ENCODE data around the gene IFT57. TPM values are rescaled to one million over a fixed set of nuclear protein-coding genes. Genes with fewer than 3 reads are reported as not detected.
A peak's percentile ranks its signal among the peaks of the same experiment; 100 is the strongest.

IFT57 gene
- total and polyA plus RNA-seq, 9 of the 15 experiments (the other 6 are each of a cell fraction or from before 2014, with no cell fraction given) = 1.5 to 20.1 (median 9.9) TPM

GRCh38 chr3:108221911-108222852 is at the start of gene IFT57 (continued):
- TF ChIP-seq GTF3C2 (IDR thresholded peaks at IDR 0.05; ENCODE audit: borderline replicate concordance, extremely low read depth, insufficient read length) (no peak), RBM34 (IDR thresholded peaks at IDR 0.05; ENCODE audit: borderline replicate concordance, insufficient read depth, low read length) (no peak), RBBP5 (IDR thresholded peaks at IDR 0.05; ENCODE audit: borderline replicate concordance, insufficient read depth, low read length, poor library complexity, severe bottlenecking) (peak; percentile 78), POLR2A (conservative IDR thresholded peaks at IDR 0.05) (peak; percentile 69), RBM22 (IDR thresholded peaks at IDR 0.05; ENCODE audit: low read depth, low read length, poor library complexity, severe bottlenecking) (peak; percentile 61), SMC3 (conservative IDR thresholded peaks at IDR 0.05; ENCODE audit: insufficient read depth, low read depth, low read length) (no peak), ZNF696 (CRISPR knock-in tag; conservative IDR thresholded peaks at IDR 0.05) (no peak), PHTF2 (CRISPR knock-in tag; IDR thresholded peaks at IDR 0.05) (no peak), SNIP1 (IDR thresholded peaks at IDR 0.05; ENCODE audit: low read depth) (no peak), ZNF511 (CRISPR knock-in tag; IDR thresholded peaks at IDR 0.05) (no peak; the same call in none of the 2 replicates), JUND (IDR thresholded peaks at IDR 0.05; ENCODE audit: borderline replicate concordance, low read depth, low read length) (peak; percentile 92), JUND (tag; IDR thresholded peaks at IDR 0.05; ENCODE audit: borderline replicate concordance, low read depth, low read length) (peak; percentile 84; the same call in 2 of the 3 replicates), BRF1 (IDR thresholded peaks at IDR 0.05; ENCODE audit: borderline replicate concordance, extremely low read depth, insufficient read length) (no peak)
- TF ChIP-seq, protein P1, sequence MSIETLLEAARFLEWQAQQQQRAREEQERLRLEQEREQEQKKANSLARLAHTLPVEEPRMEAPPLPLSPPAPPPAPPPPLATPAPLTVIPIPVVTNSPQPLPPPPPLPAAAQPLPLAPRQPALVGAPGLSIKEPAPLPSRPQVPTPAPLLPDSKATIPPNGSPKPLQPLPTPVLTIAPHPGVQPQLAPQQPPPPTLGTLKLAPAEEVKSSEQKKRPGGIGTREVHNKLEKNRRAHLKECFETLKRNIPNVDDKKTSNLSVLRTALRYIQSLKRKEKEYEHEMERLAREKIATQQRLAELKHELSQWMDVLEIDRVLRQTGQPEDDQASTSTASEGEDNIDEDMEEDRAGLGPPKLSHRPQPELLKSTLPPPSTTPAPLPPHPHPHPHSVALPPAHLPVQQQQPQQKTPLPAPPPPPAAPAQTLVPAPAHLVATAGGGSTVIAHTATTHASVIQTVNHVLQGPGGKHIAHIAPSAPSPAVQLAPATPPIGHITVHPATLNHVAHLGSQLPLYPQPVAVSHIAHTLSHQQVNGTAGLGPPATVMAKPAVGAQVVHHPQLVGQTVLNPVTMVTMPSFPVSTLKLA (conservative IDR thresholded peaks at IDR 0.05) = peak; percentile 25 to 53; a peak in 2 of 4 replicates
- TF ChIP-seq, protein P2, sequence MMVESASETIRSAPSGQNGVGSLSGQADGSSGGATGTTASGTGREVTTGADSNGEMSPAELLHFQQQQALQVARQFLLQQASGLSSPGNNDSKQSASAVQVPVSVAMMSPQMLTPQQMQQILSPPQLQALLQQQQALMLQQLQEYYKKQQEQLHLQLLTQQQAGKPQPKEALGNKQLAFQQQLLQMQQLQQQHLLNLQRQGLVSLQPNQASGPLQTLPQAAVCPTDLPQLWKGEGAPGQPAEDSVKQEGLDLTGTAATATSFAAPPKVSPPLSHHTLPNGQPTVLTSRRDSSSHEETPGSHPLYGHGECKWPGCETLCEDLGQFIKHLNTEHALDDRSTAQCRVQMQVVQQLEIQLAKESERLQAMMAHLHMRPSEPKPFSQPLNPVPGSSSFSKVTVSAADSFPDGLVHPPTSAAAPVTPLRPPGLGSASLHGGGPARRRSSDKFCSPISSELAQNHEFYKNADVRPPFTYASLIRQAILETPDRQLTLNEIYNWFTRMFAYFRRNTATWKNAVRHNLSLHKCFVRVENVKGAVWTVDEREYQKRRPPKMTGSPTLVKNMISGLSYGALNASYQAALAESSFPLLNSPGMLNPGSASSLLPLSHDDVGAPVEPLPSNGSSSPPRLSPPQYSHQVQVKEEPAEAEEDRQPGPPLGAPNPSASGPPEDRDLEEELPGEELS (CRISPR knock-in tag; IDR thresholded peaks at IDR 0.05; ENCODE audit: borderline replicate concordance) = no peak
- TF ChIP-seq, protein P3, sequence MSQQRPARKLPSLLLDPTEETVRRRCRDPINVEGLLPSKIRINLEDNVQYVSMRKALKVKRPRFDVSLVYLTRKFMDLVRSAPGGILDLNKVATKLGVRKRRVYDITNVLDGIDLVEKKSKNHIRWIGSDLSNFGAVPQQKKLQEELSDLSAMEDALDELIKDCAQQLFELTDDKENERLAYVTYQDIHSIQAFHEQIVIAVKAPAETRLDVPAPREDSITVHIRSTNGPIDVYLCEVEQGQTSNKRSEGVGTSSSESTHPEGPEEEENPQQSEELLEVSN (IDR thresholded peaks at IDR 0.05; ENCODE audit: borderline replicate concordance in 1 of 2, extremely low read depth in 1 of 2, insufficient read depth in 1 of 2, insufficient read length in 1 of 2, low read depth in 1 of 2, low read length in 1 of 2, poor library complexity in 1 of 2, severe bottlenecking in 1 of 2) = peak; percentile 15 to 16
